ELR (cell line): Measurements from ENCODE around the gene ANGPTL8.

Experiments used
- DNase-seq: peaks from one replicate; pipeline ENCODE4 v3.0.0-alpha.2; 2015; ENCODE audit warnings: low read depth

Gene ANGPTL8

DNA sequence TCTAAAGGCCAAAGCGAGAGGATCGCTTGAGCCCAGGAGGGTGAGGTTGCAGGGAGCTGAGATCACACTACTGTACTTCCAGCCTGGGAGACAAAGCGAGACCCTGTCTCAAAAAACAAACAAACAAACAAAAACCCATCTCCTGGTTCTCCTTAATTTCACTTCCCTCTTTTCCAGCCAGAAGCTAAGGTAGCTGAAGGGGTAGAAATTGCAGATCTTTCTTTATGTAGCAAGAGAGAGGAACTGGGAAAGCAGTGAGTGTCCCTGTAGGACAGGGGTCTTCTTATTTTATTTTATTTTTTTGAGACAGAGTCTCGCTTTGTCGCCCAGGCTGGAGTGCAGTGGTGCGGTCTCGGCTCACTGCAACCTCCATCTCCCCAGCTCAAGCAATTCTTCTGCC, 52.0 kb downstream of the ANGPTL8 start:
- DNase-seq = no peak
